ENCODE data around the gene KAT2B. TPM values are rescaled to one million over a fixed set of nuclear protein-coding genes. Genes with fewer than 3 reads are reported as not detected.

The KAT2B gene
- total and polyA plus RNA-seq, 2 of the 13 experiments (the other 11 are each of a cell fraction or from before 2014, with no cell fraction given): 0.97 to 1.7 TPM

GRCh38 chr3:20041197-20041780 lies 1.0 kb downstream of the KAT2B start (continued):
- TF ChIP-seq ZNF362 (CRISPR knock-in tag; IDR thresholded peaks at IDR 0.05; ENCODE audit: borderline replicate concordance) (no peak), ZNF775 (CRISPR knock-in tag; IDR thresholded peaks at IDR 0.05; ENCODE audit: borderline replicate concordance) (no peak), GZF1 (CRISPR knock-in tag; IDR thresholded peaks at IDR 0.05) (no peak), CREM (IDR thresholded peaks at IDR 0.05) (no peak), CREM (CRISPR knock-in tag; IDR thresholded peaks at IDR 0.05) (no peak), ZNF713 (CRISPR knock-in tag; IDR thresholded peaks at IDR 0.05) (no peak), CBFB (CRISPR knock-in tag; IDR thresholded peaks at IDR 0.05) (no peak), TOPORS (CRISPR knock-in tag; IDR thresholded peaks at IDR 0.05) (no peak), BCL3 (CRISPR knock-in tag; IDR thresholded peaks at IDR 0.05) (no peak), ZNF33A (CRISPR knock-in tag; IDR thresholded peaks at IDR 0.05; ENCODE audit: borderline replicate concordance) (no peak), ZNF616 (CRISPR knock-in tag; IDR thresholded peaks at IDR 0.05; ENCODE audit: low read depth) (no peak), ZNF75D (CRISPR knock-in tag; IDR thresholded peaks at IDR 0.05; ENCODE audit: borderline replicate concordance) (no peak), ETV6 (CRISPR knock-in tag; conservative IDR thresholded peaks at IDR 0.05) (no peak), ZNF614 (CRISPR knock-in tag; IDR thresholded peaks at IDR 0.05; ENCODE audit: borderline replicate concordance) (no peak; the same call in 1 of the 2 replicates), ELF3 (CRISPR knock-in tag; IDR thresholded peaks at IDR 0.05) (no peak), PCBP2 (optimal IDR thresholded peaks at IDR 0.05; ENCODE audit: low read depth, low read length, poor library complexity, severe bottlenecking) (no peak), RFX3 (CRISPR knock-in tag; IDR thresholded peaks at IDR 0.05) (no peak), MNT (IDR thresholded peaks at IDR 0.05) (peak; percentile 41; the same call in 1 of the 2 replicates), RXRA (CRISPR knock-in tag; IDR thresholded peaks at IDR 0.05) (no peak), TMF1 (CRISPR knock-in tag; IDR thresholded peaks at IDR 0.05; ENCODE audit: low read depth) (no peak), ZNF251 (CRISPR knock-in tag; IDR thresholded peaks at IDR 0.05) (no peak), ZBTB1 (CRISPR knock-in tag; IDR thresholded peaks at IDR 0.05; ENCODE audit: borderline replicate concordance) (no peak), HOXA3 (CRISPR knock-in tag; IDR thresholded peaks at IDR 0.05) (peak; percentile 16; the same call in 1 of the 2 replicates)
- TF ChIP-seq, protein P1, sequence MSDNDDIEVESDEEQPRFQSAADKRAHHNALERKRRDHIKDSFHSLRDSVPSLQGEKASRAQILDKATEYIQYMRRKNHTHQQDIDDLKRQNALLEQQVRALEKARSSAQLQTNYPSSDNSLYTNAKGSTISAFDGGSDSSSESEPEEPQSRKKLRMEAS (IDR thresholded peaks at IDR 0.05): peak; percentile 51; the same call in 1 of the 2 replicates
- TF ChIP-seq, protein P2, sequence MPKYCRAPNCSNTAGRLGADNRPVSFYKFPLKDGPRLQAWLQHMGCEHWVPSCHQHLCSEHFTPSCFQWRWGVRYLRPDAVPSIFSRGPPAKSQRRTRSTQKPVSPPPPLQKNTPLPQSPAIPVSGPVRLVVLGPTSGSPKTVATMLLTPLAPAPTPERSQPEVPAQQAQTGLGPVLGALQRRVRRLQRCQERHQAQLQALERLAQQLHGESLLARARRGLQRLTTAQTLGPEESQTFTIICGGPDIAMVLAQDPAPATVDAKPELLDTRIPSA (CRISPR knock-in tag; IDR thresholded peaks at IDR 0.05; ENCODE audit: borderline replicate concordance): no peak
- TF ChIP-seq, protein P3, sequence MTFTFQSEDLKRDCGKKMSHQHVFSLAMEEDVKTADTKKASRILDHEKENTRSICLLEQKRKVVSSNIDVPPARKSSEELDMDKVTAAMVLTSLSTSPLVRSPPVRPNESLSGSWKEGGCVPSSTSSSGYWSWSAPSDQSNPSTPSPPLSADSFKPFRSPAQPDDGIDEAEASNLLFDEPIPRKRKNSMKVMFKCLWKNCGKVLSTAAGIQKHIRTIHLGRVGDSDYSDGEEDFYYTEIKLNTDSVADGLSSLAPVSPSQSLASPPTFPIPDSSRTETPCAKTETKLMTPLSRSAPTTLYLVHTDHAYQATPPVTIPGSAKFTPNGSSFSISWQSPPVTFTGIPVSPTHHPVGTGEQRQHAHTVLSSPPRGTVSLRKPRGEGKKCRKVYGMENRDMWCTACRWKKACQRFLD (CRISPR knock-in tag; IDR thresholded peaks at IDR 0.05; ENCODE audit: borderline replicate concordance): no peak
